ENCODE measurements around the gene SRSF10. TPM values are rescaled to one million over a fixed set of nuclear protein-coding genes. Genes with fewer than 3 reads are reported as not detected.

The SRSF10 gene
- 73.2 to 91.3 TPM (median 88.1 TPM) in 5 replicates for total RNA-seq (2022; extraction: Qiagen RNA extraction; ENCODE audit: low read depth)

GRCh38 chr1:23979881-23980727 is at the start of gene SRSF10:
Gene SRSF10 (minus strand): TSS chr1:23980327. CDS start chr1:23980255, 72 bp downstream.

GRCh38 chr1:23959461-23960290 is 20.5 kb downstream of the SRSF10 start, which contains the start of gene PNRC2:
Gene PNRC2 (plus strand): TSS chr1:23959828. CDS start chr1:23961458, 1,630 bp downstream.

Other genes with a start within 250 kb of the SRSF10 start
- 26.6 to 28.6 TPM (median 27.2 TPM) in 5 replicates for gene ELOA, start 236.9 kb downstream of the SRSF10 start, total RNA-seq (2022; extraction: Qiagen RNA extraction; ENCODE audit: low read depth)
- 26.4 to 34.3 TPM (median 30.6 TPM) in 5 replicates for gene PITHD1, start 201.9 kb downstream of the SRSF10 start, total RNA-seq (2022; extraction: Qiagen RNA extraction; ENCODE audit: low read depth)
- 56.6 to 65.5 TPM (median 59.6 TPM) in 5 replicates for gene LYPLA2, start 189.2 kb downstream of the SRSF10 start, total RNA-seq (2022; extraction: Qiagen RNA extraction; ENCODE audit: low read depth)
- 64.6 to 80.2 TPM (median 75.6 TPM) in 5 replicates for gene GALE, start 179.6 kb downstream of the SRSF10 start, total RNA-seq (2022; extraction: Qiagen RNA extraction; ENCODE audit: low read depth)
- 12.4 to 15.1 TPM (median 12.8 TPM) in 5 replicates for gene HMGCL, start 154.9 kb downstream of the SRSF10 start, total RNA-seq (2022; extraction: Qiagen RNA extraction; ENCODE audit: low read depth)
- 9.5 to 11.2 TPM (median 10.1 TPM) in 5 replicates for gene FUCA1, start 112.0 kb downstream of the SRSF10 start, total RNA-seq (2022; extraction: Qiagen RNA extraction; ENCODE audit: low read depth)
- gene CNR2, start 67.0 kb downstream of the SRSF10 start, total RNA-seq (2022; extraction: Qiagen RNA extraction; ENCODE audit: low read depth): 0.02 TPM in 1 of 5 replicates, not detected in the others
- 28.1 to 41.7 TPM (median 32.4 TPM) in 5 replicates for gene PNRC2, start 20.5 kb downstream of the SRSF10 start, total RNA-seq (2022; extraction: Qiagen RNA extraction; ENCODE audit: low read depth)
- 5.8 to 7.1 TPM (median 6.7 TPM) in 5 replicates for gene MYOM3, start 131.8 kb upstream of the SRSF10 start, total RNA-seq (2022; extraction: Qiagen RNA extraction; ENCODE audit: low read depth)
- gene IL22RA1, start 162.8 kb upstream of the SRSF10 start, total RNA-seq (2022; extraction: Qiagen RNA extraction; ENCODE audit: low read depth): 8.0 to 9.6 TPM (median 8.4 TPM) in 5 replicates
- 0.99 to 1.6 TPM (median 1.2 TPM) in 5 replicates for gene IFNLR1, start 207.0 kb upstream of the SRSF10 start, total RNA-seq (2022; extraction: Qiagen RNA extraction; ENCODE audit: low read depth)

Measured in A549 treated with GW870086 at 1 μM for 4 hours (cell line).